HepG2 (cell line): ENCODE results near the gene COQ5. TPM values are rescaled to one million over a fixed set of nuclear protein-coding genes. Genes with fewer than 3 reads are reported as not detected.
A peak's percentile ranks its signal among the peaks of the same experiment; 100 is the strongest.

Source experiments
- BRCA1 ChIP-seq: sonication (generic); formaldehyde crosslinking; IDR thresholded peaks from 2 replicates; pipeline ENCODE4 v1.4.0; 2020; ENCODE audit warnings: missing genetic modification reagents
- CHCHD3 ChIP-seq: sonication (generic); formaldehyde crosslinking; IDR thresholded peaks from 2 replicates; pipeline ENCODE4 v1.8.0; 2022; ENCODE audit warnings: mild to moderate bottlenecking, missing genetic modification reagents, moderate library complexity
- GABPB1 ChIP-seq: IDR thresholded peaks from 2 replicates; pipeline ENCODE4 v1.6.1; 2016; ENCODE audit warnings: mild to moderate bottlenecking, missing genetic modification reagents, moderate library complexity, missing compliant biosample characterization
- HOXA5 ChIP-seq: sonication (generic); formaldehyde crosslinking; IDR thresholded peaks from 2 replicates; pipeline ENCODE4 v1.4.0; 2020; ENCODE audit warnings: missing genetic modification reagents
- HOXA9 ChIP-seq: sonication (generic); formaldehyde crosslinking; IDR thresholded peaks from 2 replicates; pipeline ENCODE4 v1.8.1; 2022; ENCODE audit warnings: missing genetic modification reagents, mild to moderate bottlenecking, moderate library complexity, borderline replicate concordance
- ISX ChIP-seq: sonication (generic); formaldehyde crosslinking; conservative IDR thresholded peaks from 2 replicates; pipeline ENCODE4 v1.5.0; 2020; ENCODE audit warnings: missing genetic modification reagents
- KLF6 ChIP-seq: IDR thresholded peaks from 2 replicates; pipeline ENCODE4 v1.8.0; 2016; ENCODE audit warnings: missing biosample characterization, missing genetic modification reagents
- LCORL ChIP-seq, 2 experiments: fragments of 450-650 bp in 1 of 2; sonication (generic) in 1 of 2; formaldehyde crosslinking in 1 of 2; IDR thresholded peaks; 2 replicates each; pipeline versions ENCODE4 v1.5.0 to v1.6.1; 2017 to 2020; ENCODE audit warnings: antibody characterized with exemption in 1 of 2, missing genetic modification reagents in 1 of 2
- MED1 ChIP-seq: sonication (generic); formaldehyde crosslinking; IDR thresholded peaks from 2 replicates; pipeline ENCODE4 v1.4.0; 2020; ENCODE audit warnings: missing genetic modification reagents
- NCOA1 ChIP-seq: sonication (generic); formaldehyde crosslinking; IDR thresholded peaks from 2 replicates; pipeline ENCODE4 v1.9.0; 2021; ENCODE audit warnings: missing genetic modification reagents
- WIZ ChIP-seq: sonication (generic); formaldehyde crosslinking; IDR thresholded peaks from 2 replicates; pipeline ENCODE4 v1.5.1; 2020; ENCODE audit warnings: mild to moderate bottlenecking, missing genetic modification reagents
- ZFP36L1 ChIP-seq: sonication (generic); formaldehyde crosslinking; IDR thresholded peaks from 2 replicates; pipeline ENCODE4 v1.8.0; 2022; ENCODE audit warnings: mild to moderate bottlenecking, missing genetic modification reagents, moderate library complexity
- ZMAT3 ChIP-seq: sonication (generic); formaldehyde crosslinking; conservative IDR thresholded peaks from 2 replicates; pipeline ENCODE4 v1.7.0; 2021; ENCODE audit warnings: missing genetic modification reagents
- ZNF263 ChIP-seq: sonication (generic); formaldehyde crosslinking; IDR thresholded peaks from 2 replicates; pipeline ENCODE4 v1.4.0; 2020; ENCODE audit warnings: missing genetic modification reagents
- ZNF282 ChIP-seq: fragments of 450-650 bp; IDR thresholded peaks from 2 replicates; pipeline ENCODE4 v1.6.1; 2018; ENCODE audit not compliant: partially characterized antibody
- ZNF3 ChIP-seq: IDR thresholded peaks from 2 replicates; pipeline ENCODE4 v1.7.0; 2017; ENCODE audit warnings: inconsistent platforms
- ZNF30 ChIP-seq: sonication (generic); formaldehyde crosslinking; IDR thresholded peaks from 2 replicates; pipeline ENCODE4 v1.5.0; 2020; ENCODE audit warnings: mild to moderate bottlenecking, missing genetic modification reagents
- ZNF768 ChIP-seq: sonication (generic); formaldehyde crosslinking; IDR thresholded peaks from 2 replicates; pipeline ENCODE4 v1.4.0; 2020; ENCODE audit warnings: missing genetic modification reagents
- polyA plus RNA-seq, 8 experiments: library from polyadenylated mRNA; depleted of rRNA in 3 of 8; stranded (reverse) in 7 of 8; unstranded in 1 of 8; fragments of >200 nt; fragmentation: Illumina TruSeq in 4 of 8; extraction: Trizol in 4 of 8; gene quantifications; 2 replicates each; pipeline versions ENCODE4 v1.2.1 to v1.2.3, GENCODE V29; 2011 to 2016; ENCODE audit warnings: low read depth in 4 of 8, missing spikeins in 1 of 8, mixed read lengths in 1 of 8; ENCODE audit not compliant: insufficient read depth in 1 of 8
- total RNA-seq, 5 experiments: library from RNA; depleted of rRNA; stranded (reverse); fragments of >200 nt; fragmentation: Illumina TruSeq; extraction: Trizol; gene quantifications; 2 replicates each; pipeline ENCODE4 v1.2.3, GENCODE V29; 2016; ENCODE audit warnings: low read depth in 1 of 5
- TF ChIP-seq, protein P1 (sequence below): sonication (generic); formaldehyde crosslinking; IDR thresholded peaks from 2 replicates; pipeline ENCODE4 v1.4.0; 2020; ENCODE audit warnings: missing genetic modification reagents
- TF ChIP-seq, protein P2 (sequence below): sonication (generic); formaldehyde crosslinking; IDR thresholded peaks from 2 replicates; pipeline ENCODE4 v1.4.0; 2020; ENCODE audit warnings: missing genetic modification reagents
- TF ChIP-seq, protein P3 (sequence below): sonication (generic); formaldehyde crosslinking; IDR thresholded peaks from 2 replicates; pipeline ENCODE4 v1.5.0; 2020; ENCODE audit warnings: mild to moderate bottlenecking, missing genetic modification reagents
- TF ChIP-seq, protein P4 (sequence below): sonication (generic); formaldehyde crosslinking; IDR thresholded peaks from 2 replicates; pipeline ENCODE4 v1.4.0; 2020; ENCODE audit warnings: mild to moderate bottlenecking, missing genetic modification reagents
- TF ChIP-seq, protein P5 (sequence below): sonication (generic); formaldehyde crosslinking; IDR thresholded peaks from 2 replicates; pipeline ENCODE4 v1.5.0; 2020; ENCODE audit warnings: mild to moderate bottlenecking, missing genetic modification reagents, borderline replicate concordance

COQ5 gene
- total and polyA plus RNA-seq, 2 of the 13 experiments (the other 11 are each of a cell fraction or from before 2014, with no cell fraction given) = 36.4 to 41.5 TPM

DNA sequence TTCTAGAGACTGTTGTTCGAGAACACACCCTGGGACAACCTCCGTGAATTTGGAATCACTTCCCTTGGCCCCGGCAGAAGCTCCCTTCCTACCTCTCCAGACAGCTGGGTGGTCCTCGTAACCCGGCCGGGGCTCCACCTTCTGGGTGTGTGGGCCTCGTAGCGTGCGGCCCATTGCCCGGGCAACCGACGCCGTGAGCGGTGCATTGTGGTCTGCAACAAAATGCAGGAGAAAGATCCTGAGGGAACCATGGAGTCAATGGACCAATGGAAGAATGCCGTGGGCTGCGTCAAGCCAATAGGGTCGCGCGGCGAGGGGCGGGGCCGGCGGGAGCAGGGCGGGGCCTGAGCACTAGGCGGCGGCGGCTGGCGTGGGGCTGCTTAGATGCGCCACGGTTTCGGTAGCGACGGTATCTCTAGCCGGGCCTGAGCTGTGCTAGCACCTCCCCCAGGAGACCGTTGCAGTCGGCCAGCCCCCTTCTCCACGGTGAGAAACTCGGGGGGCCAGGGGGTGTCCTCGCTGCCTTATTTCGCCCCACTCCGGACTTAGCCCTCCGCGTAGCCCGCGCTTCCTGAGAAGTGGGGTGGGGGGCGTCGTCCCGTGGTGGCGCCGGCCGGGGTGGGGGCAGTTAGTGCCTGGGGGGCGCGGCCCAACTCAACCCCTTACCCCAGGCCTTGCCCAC is 33.1 kb downstream of the COQ5 start, which contains the start of gene DYNLL1 (continued):
- TF ChIP-seq ZNF282 (no peak), ZNF30 (CRISPR knock-in tag) (no peak), ZNF263 (CRISPR knock-in tag) (no peak), ISX (CRISPR knock-in tag) (no peak), BRCA1 (no peak), LCORL (IDR thresholded peaks at IDR 0.05) (no peak), LCORL (CRISPR knock-in tag; IDR thresholded peaks at IDR 0.05) (no peak), NCOA1 (CRISPR knock-in tag) (no peak), KLF6 (CRISPR knock-in tag) (peak; percentile 12; the same call in 1 of the 2 replicates), ZFP36L1 (CRISPR knock-in tag) (no peak), HOXA5 (CRISPR knock-in tag) (peak; percentile 36; the same call in 1 of the 2 replicates), WIZ (0 out of 2 replicates have a peak, but pooled peaks have one; percentile 38), ZNF3 (CRISPR knock-in tag) (no peak), HOXA9 (CRISPR knock-in tag) (no peak), CHCHD3 (CRISPR knock-in tag) (no peak), MED1 (CRISPR knock-in tag) (peak; percentile 66), ZNF768 (CRISPR knock-in tag) (peak; percentile 35; the same call in 1 of the 2 replicates), ZMAT3 (CRISPR knock-in tag) (no peak), GABPB1 (CRISPR knock-in tag) (peak; percentile 74; the same call in 1 of the 2 replicates)
- TF ChIP-seq, protein P1, sequence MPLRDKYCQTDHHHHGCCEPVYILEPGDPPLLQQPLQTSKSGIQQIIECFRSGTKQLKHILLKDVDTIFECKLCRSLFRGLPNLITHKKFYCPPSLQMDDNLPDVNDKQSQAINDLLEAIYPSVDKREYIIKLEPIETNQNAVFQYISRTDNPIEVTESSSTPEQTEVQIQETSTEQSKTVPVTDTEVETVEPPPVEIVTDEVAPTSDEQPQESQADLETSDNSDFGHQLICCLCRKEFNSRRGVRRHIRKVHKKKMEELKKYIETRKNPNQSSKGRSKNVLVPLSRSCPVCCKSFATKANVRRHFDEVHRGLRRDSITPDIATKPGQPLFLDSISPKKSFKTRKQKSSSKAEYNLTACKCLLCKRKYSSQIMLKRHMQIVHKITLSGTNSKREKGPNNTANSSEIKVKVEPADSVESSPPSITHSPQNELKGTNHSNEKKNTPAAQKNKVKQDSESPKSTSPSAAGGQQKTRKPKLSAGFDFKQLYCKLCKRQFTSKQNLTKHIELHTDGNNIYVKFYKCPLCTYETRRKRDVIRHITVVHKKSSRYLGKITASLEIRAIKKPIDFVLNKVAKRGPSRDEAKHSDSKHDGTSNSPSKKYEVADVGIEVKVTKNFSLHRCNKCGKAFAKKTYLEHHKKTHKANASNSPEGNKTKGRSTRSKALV (CRISPR knock-in tag) = no peak
- TF ChIP-seq, protein P2, sequence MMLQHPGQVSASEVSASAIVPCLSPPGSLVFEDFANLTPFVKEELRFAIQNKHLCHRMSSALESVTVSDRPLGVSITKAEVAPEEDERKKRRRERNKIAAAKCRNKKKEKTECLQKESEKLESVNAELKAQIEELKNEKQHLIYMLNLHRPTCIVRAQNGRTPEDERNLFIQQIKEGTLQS (CRISPR knock-in tag) = no peak
- TF ChIP-seq, protein P3, sequence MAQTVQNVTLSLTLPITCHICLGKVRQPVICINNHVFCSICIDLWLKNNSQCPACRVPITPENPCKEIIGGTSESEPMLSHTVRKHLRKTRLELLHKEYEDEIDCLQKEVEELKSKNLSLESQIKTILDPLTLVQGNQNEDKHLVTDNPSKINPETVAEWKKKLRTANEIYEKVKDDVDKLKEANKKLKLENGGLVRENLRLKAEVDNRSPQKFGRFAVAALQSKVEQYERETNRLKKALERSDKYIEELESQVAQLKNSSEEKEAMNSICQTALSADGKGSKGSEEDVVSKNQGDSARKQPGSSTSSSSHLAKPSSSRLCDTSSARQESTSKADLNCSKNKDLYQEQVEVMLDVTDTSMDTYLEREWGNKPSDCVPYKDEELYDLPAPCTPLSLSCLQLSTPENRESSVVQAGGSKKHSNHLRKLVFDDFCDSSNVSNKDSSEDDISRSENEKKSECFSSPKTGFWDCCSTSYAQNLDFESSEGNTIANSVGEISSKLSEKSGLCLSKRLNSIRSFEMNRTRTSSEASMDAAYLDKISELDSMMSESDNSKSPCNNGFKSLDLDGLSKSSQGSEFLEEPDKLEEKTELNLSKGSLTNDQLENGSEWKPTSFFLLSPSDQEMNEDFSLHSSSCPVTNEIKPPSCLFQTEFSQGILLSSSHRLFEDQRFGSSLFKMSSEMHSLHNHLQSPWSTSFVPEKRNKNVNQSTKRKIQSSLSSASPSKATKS (CRISPR knock-in tag) = no peak
- TF ChIP-seq, protein P4, sequence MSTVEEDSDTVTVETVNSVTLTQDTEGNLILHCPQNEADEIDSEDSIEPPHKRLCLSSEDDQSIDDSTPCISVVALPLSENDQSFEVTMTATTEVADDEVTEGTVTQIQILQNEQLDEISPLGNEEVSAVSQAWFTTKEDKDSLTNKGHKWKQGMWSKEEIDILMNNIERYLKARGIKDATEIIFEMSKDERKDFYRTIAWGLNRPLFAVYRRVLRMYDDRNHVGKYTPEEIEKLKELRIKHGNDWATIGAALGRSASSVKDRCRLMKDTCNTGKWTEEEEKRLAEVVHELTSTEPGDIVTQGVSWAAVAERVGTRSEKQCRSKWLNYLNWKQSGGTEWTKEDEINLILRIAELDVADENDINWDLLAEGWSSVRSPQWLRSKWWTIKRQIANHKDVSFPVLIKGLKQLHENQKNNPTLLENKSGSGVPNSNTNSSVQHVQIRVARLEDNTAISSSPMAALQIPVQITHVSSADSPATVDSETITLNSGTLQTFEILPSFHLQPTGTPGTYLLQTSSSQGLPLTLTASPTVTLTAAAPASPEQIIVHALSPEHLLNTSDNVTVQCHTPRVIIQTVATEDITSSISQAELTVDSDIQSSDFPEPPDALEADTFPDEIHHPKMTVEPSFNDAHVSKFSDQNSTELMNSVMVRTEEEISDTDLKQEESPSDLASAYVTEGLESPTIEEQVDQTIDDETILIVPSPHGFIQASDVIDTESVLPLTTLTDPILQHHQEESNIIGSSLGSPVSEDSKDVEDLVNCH = no peak
- TF ChIP-seq, protein P5, sequence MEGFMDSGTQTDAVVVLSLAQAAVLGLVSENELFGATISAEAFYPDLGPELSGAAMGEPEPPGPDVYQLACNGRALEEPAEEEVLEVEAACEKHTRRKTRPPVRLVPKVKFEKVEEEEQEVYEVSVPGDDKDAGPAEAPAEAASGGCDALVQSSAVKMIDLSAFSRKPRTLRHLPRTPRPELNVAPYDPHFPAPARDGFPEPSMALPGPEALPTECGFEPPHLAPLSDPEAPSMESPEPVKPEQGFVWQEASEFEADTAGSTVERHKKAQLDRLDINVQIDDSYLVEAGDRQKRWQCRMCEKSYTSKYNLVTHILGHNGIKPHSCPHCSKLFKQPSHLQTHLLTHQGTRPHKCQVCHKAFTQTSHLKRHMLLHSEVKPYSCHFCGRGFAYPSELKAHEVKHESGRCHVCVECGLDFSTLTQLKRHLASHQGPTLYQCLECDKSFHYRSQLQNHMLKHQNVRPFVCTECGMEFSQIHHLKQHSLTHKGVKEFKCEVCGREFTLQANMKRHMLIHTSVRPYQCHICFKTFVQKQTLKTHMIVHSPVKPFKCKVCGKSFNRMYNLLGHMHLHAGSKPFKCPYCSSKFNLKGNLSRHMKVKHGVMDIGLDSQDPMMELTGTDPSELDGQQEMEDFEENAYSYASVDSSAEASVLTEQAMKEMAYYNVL (CRISPR knock-in tag) = no peak
